H1 (cell line): ENCODE data around the gene TTC8.
"Not testable (repeated sequence)": the region's sequence is repeated elsewhere in the genome, so short reads cannot be mapped to it uniquely, and the experiment has no call there.

Experiments
- POU5F1 ChIP-seq: IDR thresholded peaks from 2 replicates; pipeline ENCODE4 v1.6.1; 2011; ENCODE audit warnings: low read depth, mild to moderate bottlenecking, low read length, moderate library complexity
- SAP30 ChIP-seq: fragments of 300-600 bp; sonication (generic); IDR thresholded peaks from 2 replicates; pipeline ENCODE4 v1.7.1; 2012; ENCODE audit warnings: low read length, moderate library complexity, mild to moderate bottlenecking, inconsistent platforms; ENCODE audit not compliant: insufficient read depth, insufficient replicate concordance
- TCF12 ChIP-seq: IDR thresholded peaks from 2 replicates; pipeline ENCODE4 v1.6.1; 2011; ENCODE audit warnings: low read depth, mild to moderate bottlenecking, low read length
- USF2 ChIP-seq: IDR thresholded peaks from 2 replicates; pipeline ENCODE4 v1.6.1; 2011; ENCODE audit warnings: low read length, improper control_type of control experiment
- TF ChIP-seq, protein P1 (sequence below), 3 experiments: IDR thresholded peaks; 1 replicate in 2 of 3; 2 replicates in 1 of 3; pipeline versions ENCODE4 v1.5.1 to v1.6.1; 2011; ENCODE audit warnings: low read length in 3 of 3, mild to moderate bottlenecking in 3 of 3, inconsistent platforms in 2 of 3, low read depth in 1 of 3, moderate library complexity in 1 of 3; ENCODE audit not compliant: insufficient read depth in 1 of 3; ENCODE audit errors: control extremely low read depth in 1 of 3

GRCh38 chr14:88857861-88858260, 33.4 kb downstream of the TTC8 start:
- TF ChIP-seq TCF12, SAP30, USF2, POU5F1: not testable (repeated sequence)
- TF ChIP-seq, protein P1, sequence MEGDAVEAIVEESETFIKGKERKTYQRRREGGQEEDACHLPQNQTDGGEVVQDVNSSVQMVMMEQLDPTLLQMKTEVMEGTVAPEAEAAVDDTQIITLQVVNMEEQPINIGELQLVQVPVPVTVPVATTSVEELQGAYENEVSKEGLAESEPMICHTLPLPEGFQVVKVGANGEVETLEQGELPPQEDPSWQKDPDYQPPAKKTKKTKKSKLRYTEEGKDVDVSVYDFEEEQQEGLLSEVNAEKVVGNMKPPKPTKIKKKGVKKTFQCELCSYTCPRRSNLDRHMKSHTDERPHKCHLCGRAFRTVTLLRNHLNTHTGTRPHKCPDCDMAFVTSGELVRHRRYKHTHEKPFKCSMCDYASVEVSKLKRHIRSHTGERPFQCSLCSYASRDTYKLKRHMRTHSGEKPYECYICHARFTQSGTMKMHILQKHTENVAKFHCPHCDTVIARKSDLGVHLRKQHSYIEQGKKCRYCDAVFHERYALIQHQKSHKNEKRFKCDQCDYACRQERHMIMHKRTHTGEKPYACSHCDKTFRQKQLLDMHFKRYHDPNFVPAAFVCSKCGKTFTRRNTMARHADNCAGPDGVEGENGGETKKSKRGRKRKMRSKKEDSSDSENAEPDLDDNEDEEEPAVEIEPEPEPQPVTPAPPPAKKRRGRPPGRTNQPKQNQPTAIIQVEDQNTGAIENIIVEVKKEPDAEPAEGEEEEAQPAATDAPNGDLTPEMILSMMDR (IDR thresholded peaks at IDR 0.05; ENCODE audit: control extremely low read depth in 1 of 3, insufficient read depth in 1 of 3, low read depth in 1 of 3, low read length in 3 of 3) = not testable (repeated sequence)
